Effector memory CD8-positive, alpha-beta T cell (primary cell): ENCODE measurements around the gene TMEM217.

Source experiments
- ATAC-seq: fragments of 150-1000 bp; cut with Tn5 transposase; replicated peaks from 2 replicates; pipeline ENCODE4 v1.10.0; 2021; ENCODE audit warnings: mild to moderate bottlenecking, moderate library complexity
- DNase-seq, 3 experiments: peaks; one replicate each; pipeline ENCODE4 v3.0.0; 2021
- H3K27ac Mint-ChIP-seq, 2 donors: one replicate each; pipeline ENCODE4 v1.8.0; 2022; ENCODE audit warnings: mild to moderate bottlenecking in 2 of 2, mixed read lengths in 2 of 2, moderate library complexity in 2 of 2
- H3K27me3 Mint-ChIP-seq, 2 donors: one replicate each; pipeline ENCODE4 v1.8.0; 2022; ENCODE audit warnings: mixed read lengths in 2 of 2
- H3K36me3 Mint-ChIP-seq: one replicate; pipeline ENCODE4 v1.8.0; 2022; ENCODE audit warnings: mild to moderate bottlenecking, moderate library complexity, mixed read lengths; ENCODE audit not compliant: insufficient read depth
- H3K4me1 Mint-ChIP-seq, 2 donors: one replicate each; pipeline ENCODE4 v1.8.0; 2022; ENCODE audit warnings: low read depth in 2 of 2, mixed read lengths in 2 of 2
- H3K4me3 Mint-ChIP-seq, 2 donors: one replicate each; pipeline ENCODE4 v1.8.0; 2022; ENCODE audit warnings: mild to moderate bottlenecking in 2 of 2, mixed read lengths in 2 of 2, moderate library complexity in 2 of 2
- H3K9me3 Mint-ChIP-seq, 2 donors: one replicate each; pipeline ENCODE4 v1.8.0; 2022; ENCODE audit warnings: mixed read lengths in 2 of 2

The TMEM217 gene

GRCh38 chr6:37162740-37163139, 95.2 kb downstream of the TMEM217 start:
- no peak for DNase-seq
- no peaks in the 10 kb centered on the region for H3K9me3 Mint-ChIP-seq
- H3K27me3 Mint-ChIP-seq = no peaks in the 10 kb centered on the region
- H3K36me3 Mint-ChIP-seq = no peaks in the 10 kb centered on the region
- peaks cover 0 to 7% of the 10 kb centered on the region in 2 donors for H3K4me1 Mint-ChIP-seq
- ATAC-seq = no peak
- no peak overlapping the region for H3K4me3 Mint-ChIP-seq
- no peak overlapping the region for H3K27ac Mint-ChIP-seq
